GM19351 (cell line): ENCODE measurements around the gene VPS36.
"Not testable (repeated sequence)": the region's sequence is repeated elsewhere in the genome, so short reads cannot be mapped to it uniquely, and the experiment has no call there.

Source experiments
- ATAC-seq: cut with Tn5 transposase; IDR thresholded peaks from one replicate; pipeline ENCODE4 v1.9.1; 2021; ENCODE audit warnings: mild to moderate bottlenecking, moderate library complexity; ENCODE audit not compliant: unreplicated experiment

Gene VPS36

DNA sequence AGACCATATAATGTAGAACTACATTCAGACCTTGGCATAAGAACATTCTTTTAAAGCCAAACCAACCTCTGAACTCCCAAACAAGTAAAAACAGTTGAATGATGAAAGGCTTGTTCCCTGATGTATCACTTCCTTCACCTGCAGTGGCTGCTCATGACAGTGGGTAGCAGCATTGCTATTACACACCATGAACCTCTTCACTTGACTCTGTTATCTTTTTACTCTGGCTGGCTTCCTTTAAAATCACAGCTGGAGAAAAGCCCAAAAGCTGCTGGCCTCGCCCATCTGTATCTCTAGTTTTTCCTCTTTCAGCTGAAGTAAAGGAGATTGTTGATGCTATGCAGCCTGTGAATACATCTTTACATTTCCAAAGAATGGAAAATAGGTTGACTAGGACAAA is 67.1 kb downstream of the VPS36 start:
- ATAC-seq, result no peak

GRCh38 chr13:52378312-52378711 is 72.1 kb downstream of the VPS36 start:
- no peak for ATAC-seq

DNA sequence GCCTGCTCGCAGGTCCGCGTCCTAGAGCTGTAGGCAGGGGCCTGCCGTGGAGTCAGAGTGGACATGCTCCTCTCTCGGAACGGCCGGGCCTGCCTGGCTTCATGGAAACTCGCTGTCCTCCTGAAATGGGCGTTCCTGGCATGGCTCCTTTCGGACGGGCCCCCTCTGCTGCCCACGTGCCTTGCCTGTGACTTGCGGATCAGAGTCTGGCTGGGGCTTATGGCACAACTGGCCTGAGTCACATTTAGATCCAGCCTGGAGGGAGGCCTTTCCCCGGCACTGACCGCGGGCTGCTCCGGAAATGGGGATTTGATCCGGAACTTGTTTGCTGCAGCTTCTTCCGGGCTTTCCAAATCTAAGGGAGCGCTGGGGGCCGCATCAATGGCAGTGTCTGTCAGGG is 72.5 kb downstream of the VPS36 start:
- ATAC-seq, result no peak

DNA sequence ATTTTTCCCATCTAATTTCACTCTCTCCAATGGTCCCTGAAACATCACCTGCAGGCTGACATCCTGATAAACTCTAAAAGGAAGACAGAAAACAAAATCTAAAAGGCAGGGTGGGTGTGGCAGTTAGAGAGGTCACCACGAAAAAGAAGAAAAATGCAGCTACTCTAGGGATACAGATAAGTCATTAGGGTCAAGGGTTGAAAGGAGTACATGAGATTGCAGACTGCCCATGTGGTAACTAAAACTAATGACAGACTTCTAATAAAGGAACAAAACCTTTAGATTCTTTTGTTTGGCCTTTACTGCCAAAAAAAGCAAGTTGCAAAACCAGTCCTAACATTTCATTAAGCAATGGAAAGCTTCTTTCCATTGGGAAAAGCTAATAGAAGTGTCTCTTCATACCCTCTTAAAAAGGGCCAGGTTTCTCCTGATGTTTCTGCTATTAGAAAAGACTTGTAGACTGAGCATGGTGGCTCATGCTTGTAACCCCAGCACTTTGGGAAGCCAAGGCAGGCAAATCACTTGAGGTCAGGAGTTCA is 75.5 kb downstream of the VPS36 start:
- no peak for ATAC-seq

DNA sequence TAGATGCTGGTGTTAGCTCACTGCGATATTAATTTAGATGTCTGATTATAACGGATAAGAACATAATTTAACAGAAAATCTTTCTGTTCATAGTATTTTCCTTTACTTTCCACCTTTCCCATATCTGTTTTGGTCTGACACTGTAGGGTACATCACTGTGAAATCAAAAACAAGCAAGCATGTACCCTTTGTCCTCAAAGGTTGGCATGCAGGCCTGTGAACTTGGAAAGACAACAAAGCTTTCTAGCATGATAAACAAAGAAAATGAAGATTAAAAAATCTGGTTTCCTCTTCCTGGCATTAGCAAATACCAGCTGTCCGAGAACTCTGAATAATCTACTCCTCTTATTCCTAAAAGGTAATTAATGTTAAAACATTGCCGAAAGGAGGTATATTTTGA is 76.0 kb downstream of the VPS36 start:
- no peak for ATAC-seq

DNA sequence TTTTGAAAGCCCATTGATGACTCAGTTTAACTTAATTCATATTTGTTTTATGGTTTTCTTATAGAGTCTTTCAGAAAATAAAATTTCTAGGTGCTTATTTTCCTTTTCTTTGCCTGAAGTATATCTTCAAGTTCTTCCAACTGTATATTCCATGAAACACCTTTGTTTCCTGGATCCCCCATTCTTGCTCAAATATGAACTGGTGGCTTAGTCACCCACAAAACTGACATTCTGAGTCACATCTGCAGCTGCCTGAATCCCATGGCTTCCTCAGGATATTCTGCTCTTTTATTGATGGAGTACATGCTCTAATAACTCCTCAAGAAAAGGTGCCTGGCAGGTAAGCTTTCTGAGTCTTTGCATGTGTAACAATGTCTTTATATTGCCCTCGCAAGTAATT is 77.2 kb downstream of the VPS36 start:
- not testable (repeated sequence) for ATAC-seq

DNA sequence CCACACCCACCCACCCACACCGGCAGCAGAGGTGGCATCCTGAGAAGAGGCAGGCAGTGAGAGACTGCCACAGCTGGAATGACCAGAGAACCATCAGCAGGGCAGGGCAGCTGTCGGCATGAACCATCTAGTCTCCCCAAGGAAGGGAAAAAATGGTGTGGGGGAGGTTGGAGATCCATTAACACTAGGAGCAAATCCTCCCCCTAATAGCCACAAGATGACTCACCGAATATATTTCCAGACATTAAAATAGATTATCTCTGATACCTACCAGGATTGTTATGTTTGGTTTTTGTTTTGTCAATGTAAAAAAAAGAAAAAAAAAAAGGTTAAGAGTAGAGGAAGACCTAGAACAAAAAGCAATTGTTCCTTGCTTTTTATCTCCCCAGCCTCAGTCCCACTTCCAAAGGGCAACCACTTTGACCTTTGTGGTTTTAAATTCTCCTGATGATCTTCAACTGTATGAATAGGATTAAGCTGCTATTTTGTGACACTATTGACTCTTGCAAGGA is 78.6 kb downstream of the VPS36 start:
- no peak for ATAC-seq

DNA sequence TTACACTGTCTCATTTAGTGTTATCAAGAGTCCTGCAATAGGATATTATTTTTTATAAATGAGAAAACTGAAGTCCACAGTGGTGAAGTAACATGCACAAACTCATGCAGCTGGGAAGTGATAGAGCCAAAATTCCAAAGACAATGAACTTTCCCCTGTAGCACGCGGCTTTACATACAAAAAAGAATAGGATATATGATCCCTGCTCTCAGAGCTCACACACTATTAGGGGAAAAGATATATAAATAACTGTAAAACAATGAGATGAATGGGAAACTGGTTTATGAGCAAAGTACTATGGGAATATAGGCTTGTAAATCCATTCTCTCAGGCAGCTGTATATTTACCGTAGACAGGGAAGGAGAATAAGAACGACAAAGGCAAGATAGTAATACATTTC is 84.1 kb downstream of the VPS36 start:
- ATAC-seq, result no peak
